G401.6 (cell line): Measurements from ENCODE around the gene ZDHHC11B.
"Not testable (repeated sequence)": the region's sequence is repeated elsewhere in the genome, so short reads cannot be mapped to it uniquely, and the experiment has no call there.

Source experiments
- FAIRE-seq: peaks from 2 replicates; lab custom pipeline; 2012; peaks lifted over from hg19 to GRCh38; lab: Jason Lieb, UNC

Gene ZDHHC11B

DNA sequence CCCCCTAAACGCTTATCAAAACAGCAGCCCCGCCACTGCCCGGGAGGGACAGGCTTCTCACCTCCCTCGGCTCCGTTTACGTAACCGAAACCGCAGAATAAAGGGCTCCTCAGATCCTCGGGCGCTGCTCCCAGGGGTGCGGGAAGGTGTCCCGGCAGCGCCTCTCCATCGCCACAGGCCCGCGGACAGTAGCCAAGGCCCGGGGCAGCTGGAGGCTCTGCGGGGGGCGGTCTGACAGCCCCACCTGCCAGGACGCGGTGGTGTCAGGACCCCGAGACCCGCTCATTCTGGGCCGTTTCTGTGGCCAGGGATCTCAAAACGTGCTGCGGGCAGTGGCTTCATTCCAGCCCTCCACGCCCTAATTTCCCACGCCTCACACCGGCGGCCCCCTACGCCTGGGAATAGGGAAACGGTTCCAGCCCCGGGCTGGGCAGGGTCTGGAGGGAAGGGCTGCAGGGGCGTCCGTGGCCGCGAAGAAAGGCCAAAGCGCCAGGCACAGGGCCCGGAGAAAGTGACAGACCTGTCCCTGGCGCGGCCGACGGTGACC is 575 bp downstream of the ZDHHC11B start:
- FAIRE-seq = not testable (repeated sequence)

DNA sequence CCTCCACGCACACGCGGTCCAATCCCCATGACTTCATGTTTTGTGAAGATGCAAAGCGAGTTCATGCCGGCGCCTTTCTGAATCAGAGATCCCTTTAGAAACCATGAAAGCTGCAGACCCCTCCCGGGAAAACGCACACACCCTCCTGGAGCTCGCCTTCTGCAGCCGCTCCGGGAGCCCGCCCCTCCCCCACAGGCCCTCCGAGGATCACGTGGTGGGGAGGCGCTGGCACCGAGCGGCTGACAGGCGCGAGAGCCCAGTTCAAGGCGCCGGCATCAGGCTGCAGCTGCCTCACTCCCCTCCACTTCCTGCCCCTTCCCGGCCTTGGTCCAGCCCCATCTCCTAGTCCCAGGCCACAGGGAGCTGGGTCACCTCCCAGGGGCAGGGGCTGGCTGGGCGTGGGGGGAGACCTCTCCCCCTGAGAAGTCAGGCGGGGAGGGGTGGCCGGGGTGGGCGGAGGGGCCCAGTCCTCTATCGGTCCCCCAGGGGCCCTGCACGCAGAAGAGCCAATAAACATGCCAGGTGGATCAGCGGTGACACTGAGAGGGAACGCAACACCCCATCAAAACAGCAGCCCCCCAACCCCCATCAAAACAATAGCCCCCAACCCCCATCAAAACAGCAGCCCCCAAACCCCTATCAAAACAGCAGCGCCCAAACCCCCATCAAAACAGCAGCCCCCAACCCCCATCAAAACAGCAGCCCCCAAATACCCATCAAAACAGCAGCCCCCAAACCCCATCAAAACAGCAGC is 1.3 kb downstream of the ZDHHC11B start:
- FAIRE-seq = not testable (repeated sequence)

GRCh38 chr5:782356-782755 is 2.2 kb downstream of the ZDHHC11B start:
- not testable (repeated sequence) for FAIRE-seq

DNA sequence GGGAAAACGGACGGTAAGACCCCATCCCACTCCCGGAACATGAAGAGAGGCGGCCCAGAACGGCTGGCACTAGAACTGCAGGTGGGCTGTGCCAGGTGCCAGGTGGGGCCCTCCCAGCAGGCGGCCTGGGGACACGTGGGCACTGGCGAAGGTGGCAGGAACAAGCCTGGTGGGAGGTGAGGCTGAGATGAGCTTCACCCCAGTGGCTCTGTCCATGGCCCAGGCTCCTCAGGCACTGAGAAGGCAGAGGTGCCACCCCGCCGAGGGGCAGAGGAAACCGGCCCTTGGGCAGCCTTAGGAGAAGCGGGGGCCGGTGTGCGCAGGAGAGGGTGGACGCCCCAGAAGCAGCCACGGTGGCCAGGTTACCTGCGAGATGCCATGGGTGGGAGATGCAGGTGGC is 4.0 kb downstream of the ZDHHC11B start:
- FAIRE-seq = not testable (repeated sequence)

DNA sequence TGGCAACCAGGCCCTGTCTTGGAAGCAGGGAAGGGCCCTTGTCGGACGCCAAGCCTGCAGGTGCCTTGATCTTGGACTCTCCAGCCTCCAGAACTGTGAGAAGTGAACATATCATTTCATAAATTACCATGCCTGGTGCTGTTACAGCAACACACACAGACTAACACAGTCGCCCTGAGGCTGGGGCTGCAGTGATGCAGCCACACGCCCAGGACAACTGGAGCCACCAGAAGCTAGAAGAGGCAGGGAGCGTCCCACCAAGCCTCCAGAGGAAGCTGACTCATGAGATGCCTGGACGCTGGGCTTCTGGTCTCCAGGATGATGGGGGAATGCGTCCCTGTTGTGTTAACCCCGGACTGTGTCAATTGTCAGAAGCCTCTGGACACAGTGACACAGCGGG is 5.6 kb downstream of the ZDHHC11B start:
- FAIRE-seq = not testable (repeated sequence)

GRCh38 chr5:778421-778820 is 6.1 kb downstream of the ZDHHC11B start:
- not testable (repeated sequence) for FAIRE-seq

DNA sequence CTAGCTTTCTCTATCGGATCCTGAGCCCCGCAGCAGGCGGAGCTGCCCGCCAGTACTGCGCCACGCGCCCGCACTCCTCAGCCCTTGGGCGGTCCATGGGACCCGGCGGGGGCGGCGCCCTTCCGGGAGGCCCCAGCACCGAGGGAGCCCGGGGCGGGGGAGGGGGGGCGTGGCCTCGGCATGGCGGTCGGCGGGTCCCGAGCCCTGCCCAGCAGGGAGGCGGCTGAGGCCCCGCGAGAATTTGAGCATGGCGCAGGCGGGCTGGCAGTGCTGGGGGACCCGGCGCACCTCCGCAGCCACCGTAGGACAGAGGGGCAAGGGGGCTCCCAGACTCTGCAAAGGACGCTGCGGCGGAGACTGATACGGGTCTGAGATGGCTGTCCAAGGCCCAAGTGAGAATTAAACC is 6.8 kb downstream of the ZDHHC11B start:
- no peak for FAIRE-seq

- no peak for FAIRE-seq
These were observed 7.4 kb downstream of the ZDHHC11B start for GRCh38 chr5:776862-777711.

GRCh38 chr5:775961-776861 is 8.3 kb downstream of the ZDHHC11B start:
- no peak for FAIRE-seq

- not testable (repeated sequence) for FAIRE-seq
These were observed 9.0 kb downstream of the ZDHHC11B start for GRCh38 chr5:775595-775960.

DNA sequence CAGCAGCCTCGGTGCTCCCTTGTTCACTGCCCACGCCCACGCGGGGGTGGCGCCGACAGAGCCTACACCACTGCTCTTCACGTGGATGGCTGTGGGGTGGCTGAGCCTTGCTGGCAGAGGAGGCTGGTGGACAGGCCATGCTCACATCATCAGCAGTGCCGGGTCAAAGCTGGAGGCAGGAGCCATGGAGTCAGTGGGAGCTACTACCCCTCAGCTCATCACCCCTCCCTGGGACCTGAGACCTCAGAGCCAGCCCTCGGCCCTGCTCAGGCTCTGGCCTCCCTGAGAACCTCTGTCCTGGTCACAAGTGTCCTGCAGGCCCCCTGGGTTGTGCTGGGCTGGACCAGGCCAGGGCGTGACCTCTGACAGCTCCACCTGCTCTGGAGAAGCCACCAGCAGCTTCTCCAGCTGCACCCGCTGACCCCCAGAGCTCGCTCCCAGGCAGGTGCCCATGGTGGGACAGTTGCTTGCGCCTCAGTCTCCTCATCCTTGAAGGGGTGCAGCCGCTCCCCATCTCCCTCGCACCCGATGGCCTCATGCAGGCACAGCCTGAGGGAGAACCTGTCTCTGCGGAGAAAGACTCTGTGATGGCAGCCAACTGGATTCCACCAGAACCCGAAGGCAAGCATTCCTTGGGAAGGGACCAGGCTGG is 9.5 kb downstream of the ZDHHC11B start:
- not testable (repeated sequence) for FAIRE-seq

GRCh38 chr5:774304-774703 is 10.2 kb downstream of the ZDHHC11B start:
- not testable (repeated sequence) for FAIRE-seq

- FAIRE-seq = no peak
These were observed 10.8 kb downstream of the ZDHHC11B start for GRCh38 chr5:773517-774264.

DNA sequence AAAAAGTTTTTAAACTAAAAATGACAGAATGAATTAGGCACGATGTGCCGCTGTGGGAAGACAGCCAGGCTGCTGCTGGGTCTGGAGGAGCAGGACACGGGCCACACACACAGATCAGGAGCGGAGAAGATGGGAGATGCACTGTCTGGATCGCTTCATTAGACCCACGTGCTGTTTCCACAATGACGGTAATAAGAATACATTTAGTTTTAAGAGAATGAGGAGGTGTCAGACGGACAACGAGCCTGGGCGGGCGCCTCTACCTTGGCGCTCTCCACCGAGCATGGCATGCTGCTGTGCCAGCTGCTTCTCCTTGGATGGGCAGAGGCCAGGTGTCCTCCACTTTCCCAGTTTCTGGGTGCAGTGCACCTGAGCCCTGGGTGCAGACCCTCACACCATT is 11.6 kb downstream of the ZDHHC11B start:
- not testable (repeated sequence) for FAIRE-seq

GRCh38 chr5:772547-772890 is 12.0 kb downstream of the ZDHHC11B start:
- FAIRE-seq = not testable (repeated sequence)

- not testable (repeated sequence) for FAIRE-seq
These were observed 12.5 kb downstream of the ZDHHC11B start for GRCh38 chr5:771841-772546.

DNA sequence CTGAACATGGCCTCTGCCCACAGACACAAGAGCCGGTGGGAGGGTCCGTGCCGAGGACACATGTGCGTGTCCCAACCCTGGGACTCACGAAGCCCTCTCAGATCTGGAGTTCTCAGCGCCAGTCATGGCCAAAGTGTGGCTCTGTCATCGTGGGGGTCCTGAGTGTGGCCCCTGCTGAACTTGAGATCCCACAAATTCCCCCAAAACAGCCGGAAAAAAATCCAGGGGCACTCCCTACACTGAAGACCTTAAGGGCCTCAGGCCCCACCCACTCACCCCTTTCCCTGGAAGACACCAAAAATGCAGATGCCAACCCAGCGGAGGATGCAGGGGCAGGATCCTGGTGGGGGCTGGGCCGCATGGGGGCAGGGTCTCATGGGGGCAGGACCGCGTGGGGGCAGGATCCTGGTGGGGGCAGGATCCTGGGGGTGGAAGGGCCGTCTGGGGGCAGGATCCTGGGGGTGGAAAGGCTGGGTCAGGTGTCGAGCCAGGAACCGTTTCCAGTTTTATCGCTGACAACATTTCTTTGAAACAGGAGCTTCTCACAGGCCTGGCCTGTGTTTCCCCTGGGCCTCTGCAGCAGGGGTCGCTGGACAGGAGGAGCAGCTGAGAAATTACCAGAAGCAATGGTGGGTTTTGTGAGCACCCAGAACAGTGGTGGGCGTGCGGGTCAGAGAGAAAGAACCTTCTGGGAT is 13.3 kb downstream of the ZDHHC11B start:
- not testable (repeated sequence) for FAIRE-seq

DNA sequence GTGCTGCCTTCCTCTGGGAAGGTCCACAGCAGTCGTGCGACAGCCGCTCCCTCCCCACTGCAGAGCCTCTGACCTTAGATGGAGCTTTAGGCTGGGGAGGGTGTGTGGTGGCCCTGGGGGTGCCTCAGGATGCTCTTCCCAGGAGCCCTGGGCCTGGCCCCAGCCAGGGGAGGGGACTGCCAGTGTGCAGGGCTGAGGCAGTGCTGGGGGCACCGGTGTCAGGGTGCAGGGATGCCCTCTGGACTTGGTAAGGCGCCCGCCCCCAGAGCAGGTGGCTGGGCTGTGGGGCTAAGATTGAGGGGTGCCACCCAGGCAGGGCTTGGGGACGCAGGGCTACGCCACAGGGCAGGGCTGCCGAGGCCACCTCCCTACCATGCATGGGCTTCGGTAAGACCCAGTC is 13.9 kb downstream of the ZDHHC11B start:
- not testable (repeated sequence) for FAIRE-seq

- FAIRE-seq = not testable (repeated sequence)
These were observed 14.9 kb downstream of the ZDHHC11B start for GRCh38 chr5:769485-770145.
